GM12892 (cell line): Measurements from ENCODE around the gene EEA1.

Experiments used
- POLR2A ChIP-seq: IDR thresholded peaks from 2 replicates; pipeline ENCODE4 v1.6.1; 2011; ENCODE audit warnings: low read depth, low read length, control low read depth
- POLR2AphosphoS5 ChIP-seq: IDR thresholded peaks from 2 replicates; pipeline ENCODE4 v1.6.1; 2011; ENCODE audit warnings: low read depth, low read length, control low read depth
- TAF1 ChIP-seq: IDR thresholded peaks from 2 replicates; pipeline ENCODE4 v1.6.1; 2011; ENCODE audit warnings: low read depth, mild to moderate bottlenecking, control low read depth, low read length, borderline replicate concordance

DNA sequence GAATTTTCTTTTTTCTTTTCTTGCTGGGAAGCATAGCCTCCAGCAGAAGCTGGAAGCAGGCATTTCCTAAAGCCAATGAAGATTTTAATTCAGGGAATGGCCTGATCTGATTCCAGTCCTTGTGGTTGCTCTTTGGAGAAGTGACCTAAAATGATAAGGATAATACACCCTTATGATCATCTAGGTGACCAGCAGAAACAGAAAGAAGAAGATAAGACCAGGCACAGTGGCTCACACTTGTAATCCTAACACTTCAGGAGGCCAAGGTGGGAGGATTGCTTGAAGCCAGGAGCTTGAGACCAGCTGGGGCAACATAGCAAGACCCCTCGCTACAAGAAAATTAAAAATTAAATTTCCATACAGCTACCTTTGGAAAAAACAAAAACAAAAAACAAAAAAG is 51.2 kb downstream of the EEA1 start:
- no peak for TF ChIP-seq POLR2A
- TF ChIP-seq POLR2AphosphoS5: no peak
- no peak for TF ChIP-seq TAF1
